Renal pelvis (tissue), 4 donors: ENCODE results near the gene MAPK9. TPM values are rescaled to one million over a fixed set of nuclear protein-coding genes. Genes with fewer than 3 reads are reported as not detected.
"Not testable (repeated sequence)": the region's sequence is repeated elsewhere in the genome, so short reads cannot be mapped to it uniquely, and the experiment has no call there.

ENCODE experiments used
- DNase-seq: peaks from one replicate; pipeline ENCODE4 v3.0.0-alpha.2; 2013
- polyA plus RNA-seq, 3 donors: library from polyadenylated mRNA; unstranded; fragments of 120-200 nt; gene quantifications; one replicate each; pipeline ENCODE4 v1.2.1, GENCODE V29; 2013; ENCODE audit not compliant: insufficient read length in 3 of 3

Gene MAPK9
- polyA plus RNA-seq, 3 donors, result 33.6 to 39.3 (median 39.3) TPM

DNA sequence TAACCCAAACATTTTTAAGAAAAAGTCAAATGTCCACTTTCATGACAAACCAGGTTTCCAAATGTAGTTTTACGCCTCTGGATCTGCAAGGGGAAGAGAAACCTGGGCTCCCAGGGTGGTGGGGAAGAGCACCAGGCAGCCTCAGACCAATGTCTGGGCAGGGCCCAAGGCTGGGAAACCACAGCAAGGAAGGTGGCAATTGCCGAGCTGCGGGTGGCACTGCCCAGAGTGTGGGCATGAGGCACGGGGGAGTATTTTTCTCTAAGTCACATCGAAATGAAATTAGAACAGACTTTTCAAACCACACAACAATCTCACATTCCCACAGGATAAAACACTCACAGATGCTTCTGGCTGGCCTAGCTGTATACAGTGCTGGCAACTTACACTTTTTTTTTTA, 50.3 kb downstream of the MAPK9 start:
- DNase-seq, result no peak

DNA sequence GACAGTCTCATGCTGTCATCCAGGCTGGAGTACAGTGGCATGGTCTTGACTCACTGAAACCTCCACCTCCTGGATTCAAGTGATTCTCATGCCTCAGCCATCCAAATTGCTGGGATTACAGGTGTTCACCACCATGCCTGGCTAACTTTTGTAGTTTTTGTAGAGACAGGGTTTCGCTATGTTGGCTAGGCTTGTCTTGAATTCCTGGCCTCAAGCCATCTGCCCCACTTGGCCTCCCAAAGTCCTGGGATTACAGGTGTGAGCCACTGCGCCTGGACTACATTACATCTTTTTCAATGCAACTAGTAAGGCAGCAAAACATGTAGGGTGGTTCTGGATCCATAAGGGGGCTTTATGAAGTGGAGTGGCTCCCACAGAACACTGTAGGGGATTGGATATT, 53.3 kb downstream of the MAPK9 start:
- DNase-seq, result no peak

DNA sequence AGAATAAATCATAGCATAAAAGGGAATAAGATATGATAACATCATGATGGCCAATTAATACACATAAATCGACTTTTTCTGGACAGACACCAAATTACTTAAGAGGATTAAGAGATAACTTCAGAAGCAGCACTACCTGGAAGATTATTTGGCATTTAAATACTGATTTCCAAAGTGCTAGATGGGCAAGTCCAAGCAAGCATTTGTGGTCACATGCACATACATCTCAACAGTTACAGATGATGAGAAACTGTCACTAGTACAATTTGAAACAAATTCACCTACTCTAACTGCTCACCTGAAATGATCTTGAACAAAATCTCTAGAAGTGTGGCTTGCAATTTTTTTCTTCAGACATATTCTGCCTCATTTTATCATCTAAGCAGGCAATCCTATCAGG, 56.0 kb downstream of the MAPK9 start:
- DNase-seq, result no peak

DNA sequence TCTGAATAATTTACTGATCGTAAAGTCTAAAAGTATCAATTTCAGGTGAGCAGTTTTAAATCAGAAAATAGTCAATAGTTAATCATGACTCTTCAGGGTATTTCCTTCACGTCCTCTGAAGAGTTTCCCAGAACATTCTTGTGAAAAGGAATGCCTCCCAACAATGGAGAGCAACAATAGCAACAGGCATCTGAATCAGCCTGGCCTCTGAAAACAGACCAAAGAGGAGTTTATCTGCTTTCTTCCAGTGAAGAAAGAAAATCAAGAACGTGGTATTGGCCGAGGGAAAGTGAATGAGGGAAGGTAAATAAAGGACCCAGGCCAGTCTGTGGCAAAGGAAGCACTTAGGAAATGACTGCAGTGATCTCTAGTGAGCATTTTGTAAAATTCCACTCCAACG, 56.8 kb downstream of the MAPK9 start:
- DNase-seq, result no peak

DNA sequence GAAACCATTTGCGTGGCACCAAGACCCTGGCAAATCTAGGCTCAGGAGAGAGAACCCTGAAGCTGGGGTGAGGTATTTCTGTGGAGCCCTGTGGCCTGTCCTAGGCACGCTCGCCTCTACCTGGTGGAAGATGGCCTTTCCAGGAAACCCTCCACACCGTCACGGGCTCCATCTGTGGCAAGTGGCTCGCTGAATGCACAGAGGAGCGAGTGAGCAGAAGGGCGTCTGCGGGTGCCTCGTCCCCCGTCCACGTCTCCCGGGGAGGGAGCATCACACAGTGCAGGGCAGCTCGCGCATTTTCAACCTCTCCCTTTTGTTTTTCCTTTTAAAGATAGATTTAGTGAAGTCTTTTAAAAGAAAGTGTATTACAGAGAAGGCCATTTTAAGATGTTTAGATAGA, 57.6 kb downstream of the MAPK9 start:
- DNase-seq, result no peak

DNA sequence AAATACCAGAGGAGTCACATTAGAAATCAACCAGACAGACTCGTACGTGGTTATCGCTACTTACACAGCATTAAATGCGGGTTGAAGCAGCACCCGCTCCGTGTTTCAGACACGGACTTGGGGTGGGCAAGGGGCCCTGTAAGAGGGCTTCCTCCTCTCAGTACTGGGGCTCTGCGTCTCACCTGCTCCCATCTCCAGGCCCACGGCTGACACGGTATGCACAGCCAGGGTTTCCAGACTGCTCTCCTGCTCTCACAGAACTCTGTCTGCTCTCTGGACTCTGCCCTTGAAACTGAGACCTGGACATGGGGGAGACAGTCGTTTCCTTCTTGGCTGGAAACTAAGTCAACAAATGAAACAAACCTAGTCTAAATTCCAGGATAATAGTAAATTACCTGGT, 58.2 kb downstream of the MAPK9 start:
- DNase-seq, result no peak

DNA sequence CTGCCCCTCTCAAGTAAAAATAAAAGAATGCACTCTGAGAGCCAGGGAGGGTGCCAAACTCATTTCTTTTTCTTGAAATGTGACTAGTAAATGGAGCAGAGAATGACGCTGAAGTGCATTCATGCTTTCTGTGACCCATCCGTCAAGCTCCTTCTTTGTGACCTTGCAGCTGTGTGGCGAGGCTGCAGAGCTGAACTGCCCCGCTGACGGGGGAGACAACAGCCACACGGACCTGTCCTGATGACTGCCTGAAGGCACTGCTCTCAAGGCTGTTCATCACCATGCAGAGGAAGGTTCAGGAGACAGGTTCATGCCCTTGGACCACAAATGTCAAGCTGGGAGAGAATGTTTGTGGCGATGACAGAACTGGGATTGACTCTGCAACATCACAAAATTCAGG, 61.9 kb downstream of the MAPK9 start:
- no peak for DNase-seq

DNA sequence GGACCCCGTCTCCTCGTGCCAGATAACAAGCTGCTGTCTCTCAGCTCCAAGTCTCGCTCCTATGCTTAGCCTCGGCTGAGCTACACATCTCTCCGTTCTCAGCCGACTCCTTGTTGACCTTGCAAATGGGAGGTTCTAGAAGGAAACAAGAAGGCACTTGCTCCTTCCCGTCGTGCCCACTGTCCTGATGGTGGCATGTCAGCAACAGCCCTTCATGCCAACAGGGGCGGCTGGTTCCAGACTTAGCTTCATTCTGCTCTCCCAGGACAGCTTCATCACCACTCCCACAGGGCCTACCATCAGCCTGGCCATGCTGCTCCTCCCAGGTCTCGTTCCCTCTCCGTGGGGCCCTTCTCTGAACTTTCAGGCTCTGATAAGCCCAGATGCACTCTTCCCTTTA, 69.8 kb downstream of the MAPK9 start:
- no peak for DNase-seq

DNA sequence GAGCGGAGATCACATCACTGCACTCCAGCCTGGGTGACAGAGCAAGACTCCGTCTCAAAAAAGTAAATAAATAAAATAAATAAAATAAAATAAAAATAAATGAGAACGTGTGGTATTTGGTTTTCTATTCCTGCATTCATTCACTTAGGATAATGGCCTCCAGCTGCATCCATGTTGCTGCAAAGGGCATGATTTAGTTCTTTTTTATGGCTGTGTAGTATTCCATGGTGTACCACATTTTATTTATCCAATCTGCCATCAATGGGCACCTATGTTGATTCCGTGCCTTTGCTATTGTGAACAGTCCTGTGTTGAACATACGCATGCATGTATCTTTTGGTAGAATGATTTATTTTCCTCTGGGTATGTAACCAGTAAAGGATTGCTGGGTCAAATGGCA, 74.1 kb downstream of the MAPK9 start:
- no peak for DNase-seq

DNA sequence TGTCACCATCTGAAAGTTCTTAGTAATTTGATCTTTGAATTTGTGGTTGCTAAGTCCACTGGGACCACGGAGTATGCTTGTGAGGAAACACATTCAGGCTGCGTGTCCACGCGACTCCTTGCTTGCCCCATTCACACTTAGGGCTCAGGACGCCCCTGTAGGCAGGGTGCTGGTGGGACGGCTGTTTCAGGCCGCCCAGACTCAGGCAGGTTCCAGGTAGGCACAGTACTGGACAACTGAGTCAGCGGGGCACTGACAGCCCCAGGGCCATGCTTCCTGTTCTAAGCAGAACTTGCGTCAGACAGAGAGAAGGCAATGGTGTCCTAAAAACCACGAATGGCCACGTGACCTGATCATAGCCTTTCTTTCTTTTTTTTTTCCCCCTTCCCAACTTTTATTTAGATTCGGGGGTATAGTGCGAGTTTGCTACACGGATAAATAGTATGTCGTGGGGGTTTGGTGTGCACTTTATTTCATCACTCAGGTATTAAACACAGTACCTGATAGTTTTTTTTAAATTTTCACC, 75.2 kb downstream of the MAPK9 start:
- DNase-seq, result no peak

DNA sequence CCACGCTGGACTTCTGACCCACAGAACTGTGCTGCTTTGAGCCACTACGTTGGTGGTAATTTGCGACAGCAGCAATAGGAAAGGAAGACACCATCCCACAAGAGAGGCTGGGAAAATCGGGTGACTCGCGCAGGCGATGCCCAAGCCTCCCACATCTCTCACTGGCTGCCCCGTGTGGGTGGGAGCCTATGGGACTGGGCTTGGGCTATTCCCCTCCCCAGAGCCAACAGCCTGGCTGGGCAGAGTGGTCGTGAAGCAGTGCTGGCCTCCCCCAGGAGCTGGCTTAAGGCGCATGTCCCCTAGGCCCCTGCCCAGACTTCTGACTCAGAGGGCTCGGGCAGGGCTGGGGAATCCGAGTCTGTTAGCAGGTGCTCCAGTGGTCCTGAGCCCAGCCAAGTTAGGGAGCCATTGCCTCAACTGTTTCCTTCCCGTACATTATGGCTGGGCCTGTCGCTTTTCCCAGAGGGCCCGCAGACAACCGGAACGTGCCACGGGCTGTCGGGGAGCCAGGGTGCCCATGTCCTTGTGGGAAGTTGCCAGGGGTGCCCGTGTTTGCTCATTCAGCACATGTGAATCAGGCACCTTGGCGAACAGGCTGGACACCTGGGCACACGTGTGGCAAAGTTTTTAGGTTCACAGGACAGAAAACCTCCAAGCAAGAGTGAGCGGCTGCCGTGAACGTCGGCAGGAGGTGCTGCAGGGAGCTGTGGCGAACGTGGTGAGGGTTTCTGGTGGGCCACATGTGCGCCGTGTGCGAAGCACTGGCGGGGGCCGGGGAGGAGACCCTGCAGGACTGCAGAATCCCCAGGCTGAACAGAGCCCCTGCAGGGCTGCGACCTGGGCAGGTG, 75.9 kb downstream of the MAPK9 start:
- DNase-seq, result no peak

DNA sequence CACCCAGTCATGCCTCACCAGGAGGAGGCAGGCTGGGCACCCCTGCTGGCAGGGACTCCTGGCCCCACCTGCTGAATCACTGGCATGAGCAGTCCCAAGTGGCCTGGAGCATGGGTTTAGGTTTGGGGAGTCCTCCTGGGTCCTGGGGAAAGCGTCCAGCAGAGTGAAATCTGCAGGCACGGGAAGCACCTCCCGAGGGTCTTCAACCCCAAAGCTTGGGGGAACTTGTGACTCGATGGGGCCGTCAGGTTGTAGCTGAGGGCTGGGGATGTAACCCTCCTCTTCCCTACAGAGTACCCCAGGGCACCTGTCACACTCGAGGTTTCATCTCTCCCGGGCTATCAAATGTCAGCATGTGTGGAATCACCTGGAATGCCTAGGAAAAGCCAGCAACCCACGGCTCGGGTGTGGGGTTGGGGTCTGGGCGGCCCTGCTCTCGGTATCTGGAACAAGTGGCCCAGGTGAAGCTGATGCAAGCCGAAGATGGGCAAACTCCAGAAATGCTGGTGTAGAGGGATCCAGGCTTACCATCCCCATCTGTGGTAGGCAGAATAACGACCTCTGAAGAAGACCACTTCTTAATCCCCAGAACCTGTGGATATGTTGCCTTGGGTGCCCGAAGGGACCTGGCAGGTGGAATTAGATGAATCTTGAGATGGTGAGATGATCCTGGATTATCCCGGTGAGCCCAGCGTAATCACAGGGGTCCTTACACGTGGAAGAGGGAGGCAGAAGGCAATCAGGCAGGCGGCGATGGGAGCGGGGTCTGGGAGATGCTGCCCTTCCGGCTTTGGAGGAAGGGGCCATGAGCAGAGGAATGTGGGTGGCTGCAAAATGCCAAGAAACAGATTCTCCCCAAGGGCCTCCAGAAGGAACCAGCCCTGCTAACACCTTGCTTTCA, 76.8 kb downstream of the MAPK9 start:
- DNase-seq, result no peak

DNA sequence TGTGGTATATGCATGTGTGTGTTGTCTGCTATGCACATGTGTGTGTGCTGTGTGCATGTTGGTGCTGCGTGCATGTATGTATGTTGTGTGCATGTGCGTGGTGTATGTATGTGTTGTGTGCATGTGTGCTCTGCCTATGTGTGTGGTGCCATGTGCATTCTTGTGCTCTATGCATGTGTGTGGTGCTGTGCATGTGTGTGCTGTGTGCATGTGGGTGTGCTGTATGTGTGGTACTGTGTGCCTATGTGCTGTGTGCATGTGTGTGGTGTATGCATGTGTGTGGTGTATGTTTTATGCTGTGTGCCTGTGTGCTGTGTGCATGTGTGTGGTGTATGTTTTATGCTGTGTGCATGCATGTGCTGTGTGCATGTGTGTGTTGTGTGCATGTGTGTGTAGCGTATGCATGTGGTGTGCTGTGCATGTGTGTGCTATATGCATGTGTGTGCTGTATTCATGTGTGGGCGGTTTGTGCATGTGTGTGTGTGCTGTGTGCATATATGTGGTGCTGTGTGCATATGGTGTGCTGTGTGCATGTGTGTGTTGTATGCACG, 78.2 kb downstream of the MAPK9 start:
- no peak for DNase-seq

DNA sequence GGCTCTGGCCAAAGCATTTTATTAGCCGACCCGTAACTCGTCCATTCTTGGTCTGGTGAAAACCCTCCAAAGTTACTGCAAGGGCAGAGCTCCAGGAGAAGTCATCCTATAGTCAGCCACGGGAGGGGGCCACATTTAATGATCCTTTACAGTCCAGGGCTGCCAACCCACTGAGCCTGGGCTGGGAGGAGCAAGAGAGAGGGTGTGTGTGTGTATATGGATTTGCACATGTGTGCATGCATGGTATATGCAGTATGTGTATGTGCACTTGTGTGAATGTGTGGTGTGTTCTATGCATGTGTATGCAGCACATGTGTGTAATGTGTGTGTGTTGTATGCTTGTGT, 78.7 kb downstream of the MAPK9 start:
- DNase-seq, result no peak

DNA sequence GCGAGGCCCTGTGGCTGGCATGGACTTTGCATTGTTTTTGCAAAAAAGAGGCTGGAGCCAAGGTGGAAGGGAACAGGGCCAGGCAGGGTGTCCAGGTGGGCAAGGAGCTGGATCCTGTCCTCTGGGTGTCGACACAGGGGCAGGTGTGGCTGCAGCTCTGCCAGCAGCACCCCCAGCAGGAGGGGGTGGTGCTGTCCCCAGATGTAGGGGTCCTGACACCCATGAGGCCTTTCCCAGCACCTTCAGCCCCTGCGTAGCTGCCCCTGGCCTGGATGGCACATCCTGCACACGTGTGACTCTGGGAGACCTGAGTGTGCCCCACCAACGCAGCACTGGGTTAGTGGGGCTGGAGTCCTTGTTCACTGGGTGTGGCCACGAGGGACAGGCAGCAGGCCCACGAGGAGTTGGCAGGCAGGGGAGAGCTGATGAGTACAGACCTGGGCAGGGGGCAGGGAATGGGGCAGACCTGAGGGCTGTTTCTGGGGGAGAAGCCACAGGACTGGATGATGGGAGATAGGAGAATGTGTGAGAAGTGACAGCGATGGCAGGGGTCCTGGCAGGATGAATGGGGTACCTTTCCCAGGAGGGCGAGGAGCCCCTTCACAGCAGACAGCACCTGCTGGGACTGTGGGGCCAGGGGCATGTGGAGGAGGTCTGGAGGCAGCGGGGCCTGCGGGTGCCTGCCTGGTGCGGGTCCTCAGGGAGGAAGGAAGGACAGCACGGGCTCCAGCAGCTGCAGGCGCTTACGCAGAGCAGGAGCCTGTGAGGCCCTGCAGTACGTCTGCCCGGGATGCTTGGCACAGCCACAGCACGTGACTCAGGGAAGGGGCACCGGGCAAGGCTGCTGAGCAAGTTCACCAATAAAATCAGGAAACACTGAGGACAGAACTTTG, 79.3 kb downstream of the MAPK9 start:
- no peak for DNase-seq

DNA sequence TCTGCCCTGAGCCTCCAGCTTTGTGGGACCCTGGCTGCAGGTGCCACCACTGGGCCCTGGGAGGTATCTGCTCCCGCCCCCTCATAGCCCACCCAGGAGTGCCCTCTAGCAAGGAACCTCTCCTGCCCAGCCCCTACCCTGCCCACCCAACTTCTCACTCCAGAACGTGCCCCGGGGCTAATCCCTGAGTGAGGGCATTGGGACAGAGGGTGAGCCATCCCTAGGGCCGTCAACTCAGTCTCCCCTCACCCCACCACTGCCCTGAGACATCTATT, 80.2 kb downstream of the MAPK9 start:
- no peak for DNase-seq

DNA sequence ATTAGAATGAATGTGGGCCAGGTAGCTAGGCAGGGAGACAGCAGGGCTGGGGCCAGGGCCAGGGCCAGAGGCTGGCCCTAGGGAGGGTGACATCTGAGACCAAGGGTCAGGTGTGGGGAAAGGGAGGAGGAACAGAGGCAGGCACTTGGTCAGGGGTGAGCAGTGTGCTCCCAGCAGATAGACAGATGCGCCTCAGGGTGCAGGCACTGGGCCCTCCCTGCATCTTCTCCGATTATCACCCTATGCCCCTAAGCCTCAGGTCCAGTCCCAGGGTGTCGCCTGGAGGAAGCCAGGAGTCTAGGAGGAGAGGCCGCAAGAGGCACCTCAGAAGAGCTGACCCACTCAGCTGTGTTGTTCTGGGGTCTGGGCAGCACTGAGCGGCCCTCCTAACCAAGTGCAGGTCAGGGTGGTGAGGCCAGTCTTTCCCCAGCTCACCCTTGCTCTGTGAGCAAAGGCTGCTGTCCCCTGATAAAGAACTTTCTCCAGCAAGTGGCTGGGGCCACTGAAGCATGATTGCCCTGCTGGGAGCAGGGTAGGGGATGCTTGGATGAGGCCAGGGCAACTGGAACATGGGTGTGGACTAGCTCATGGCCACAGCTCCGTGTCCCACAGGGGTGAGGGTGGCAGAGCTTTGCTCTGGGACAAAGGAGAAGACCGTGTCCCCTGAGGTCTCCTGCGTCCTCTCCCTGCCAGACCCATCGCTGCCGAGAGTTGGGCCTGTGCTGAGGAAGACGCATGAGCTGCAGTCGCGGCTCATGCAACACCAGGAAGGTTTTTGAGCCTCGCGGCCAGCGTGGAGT, 80.7 kb downstream of the MAPK9 start:
- DNase-seq, result no peak

DNA sequence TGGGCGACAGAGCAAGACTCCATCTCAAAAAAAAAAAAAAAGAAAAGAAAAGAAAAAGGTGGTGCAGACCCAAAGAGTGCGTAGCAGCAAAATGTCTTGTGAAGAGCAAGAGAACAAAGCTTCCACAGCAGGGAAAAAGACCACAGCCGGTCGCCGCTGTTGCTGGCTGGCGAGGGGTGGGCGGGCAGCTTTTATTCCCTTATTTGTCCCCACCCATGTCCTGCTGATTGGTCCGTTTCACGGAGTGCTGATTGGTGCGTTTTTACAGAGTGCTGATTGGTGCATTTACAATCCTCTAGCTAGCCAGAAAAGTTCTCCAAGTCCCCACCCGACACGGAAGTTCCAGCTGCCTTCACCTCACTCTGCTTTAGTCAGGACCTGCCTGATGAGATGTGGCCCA, 81.8 kb downstream of the MAPK9 start:
- not testable (repeated sequence) for DNase-seq

DNA sequence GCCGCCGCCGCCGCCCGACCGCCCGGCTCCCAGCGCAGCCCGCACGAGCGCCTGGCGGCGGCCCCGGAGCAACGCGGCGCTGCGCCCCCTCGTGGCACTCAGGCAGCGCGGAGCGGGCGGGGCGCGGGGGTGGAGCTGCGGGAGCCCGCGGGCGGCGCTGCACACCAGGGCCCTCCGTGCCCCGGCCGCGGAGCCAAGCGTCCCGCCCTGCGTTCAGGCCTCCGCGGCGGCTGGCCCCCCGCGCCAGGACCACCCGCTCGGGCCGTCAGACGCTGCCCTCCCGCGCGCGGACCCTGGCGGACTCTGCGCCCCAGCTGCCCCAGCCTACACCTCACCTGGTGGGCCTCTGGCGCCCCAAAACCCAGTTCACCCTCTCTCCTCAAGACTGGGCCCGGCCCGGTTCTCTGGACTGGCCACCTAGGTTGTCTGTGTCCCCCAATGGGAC, 82.7 kb downstream of the MAPK9 start, which contains the start of gene RASGEF1C:
TSS of gene RASGEF1C (minus strand) at position 75 of the 445 bp plus-strand sequence. CDS start 71,159 bp downstream, outside the sequence.
- DNase-seq, result peak; percentile 52

DNA sequence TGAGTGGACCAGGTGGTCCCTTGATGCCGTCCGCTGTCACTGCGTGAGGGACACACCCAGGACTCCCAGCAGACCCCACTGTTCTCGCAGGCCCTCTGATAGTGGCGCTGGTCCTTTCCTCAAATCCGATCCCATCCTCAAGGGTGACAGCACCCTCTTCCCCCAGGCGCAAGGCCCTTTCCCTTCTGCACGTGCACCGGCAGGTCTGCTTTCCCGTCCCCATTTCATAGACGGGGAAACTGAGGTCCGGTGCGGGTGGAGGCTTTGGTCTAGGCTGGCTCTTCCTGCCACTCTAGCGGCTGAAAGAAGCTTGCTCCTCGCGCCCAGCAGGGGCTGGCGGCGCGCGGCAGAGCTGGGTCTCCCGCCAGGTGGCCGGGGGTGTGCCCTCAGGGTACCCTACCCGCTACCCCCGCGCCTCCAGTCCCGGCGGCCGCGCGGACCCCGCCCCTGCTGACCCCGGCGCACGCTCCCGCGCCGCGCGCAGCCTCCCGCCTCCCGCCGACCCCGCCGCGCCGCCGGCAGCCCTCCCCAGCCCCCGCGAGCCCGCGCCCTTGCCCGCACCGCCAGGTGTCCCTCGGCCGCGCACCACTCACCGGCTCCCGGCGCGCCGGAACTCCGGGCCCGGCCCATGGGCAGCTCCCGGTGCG, 83.3 kb downstream of the MAPK9 start:
- no peak for DNase-seq
